ENCODE results near the gene B3GNT5.

The B3GNT5 gene

DNA sequence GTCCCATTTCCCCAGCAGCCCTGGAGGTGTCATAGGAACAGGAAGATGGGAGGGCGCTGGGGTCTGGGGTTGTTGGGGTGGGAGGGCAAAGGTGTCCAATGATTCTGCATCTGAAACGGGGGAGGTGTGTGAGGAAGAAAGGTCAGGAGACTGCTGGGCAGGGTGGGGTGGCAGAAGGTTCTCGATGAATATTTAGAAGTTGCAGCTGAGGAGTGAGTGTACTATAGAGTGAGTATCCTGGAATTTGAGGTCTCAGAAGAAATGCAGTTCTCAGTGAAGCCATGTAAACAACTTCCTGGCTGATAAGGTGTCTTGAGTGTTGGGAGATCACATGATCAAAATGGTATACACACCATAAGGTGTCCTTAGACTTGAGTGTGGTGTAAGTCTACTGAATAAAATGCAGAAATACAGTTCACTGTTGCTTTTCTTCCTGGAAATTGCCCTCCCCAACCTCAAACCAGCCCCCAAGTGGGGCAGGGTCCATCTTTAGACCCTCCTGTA is 9.9 kb downstream of the B3GNT5 start:
- intact Hi-C loops (cut with DNase I) = no loop called here
- no peak for DNase-seq

DNA sequence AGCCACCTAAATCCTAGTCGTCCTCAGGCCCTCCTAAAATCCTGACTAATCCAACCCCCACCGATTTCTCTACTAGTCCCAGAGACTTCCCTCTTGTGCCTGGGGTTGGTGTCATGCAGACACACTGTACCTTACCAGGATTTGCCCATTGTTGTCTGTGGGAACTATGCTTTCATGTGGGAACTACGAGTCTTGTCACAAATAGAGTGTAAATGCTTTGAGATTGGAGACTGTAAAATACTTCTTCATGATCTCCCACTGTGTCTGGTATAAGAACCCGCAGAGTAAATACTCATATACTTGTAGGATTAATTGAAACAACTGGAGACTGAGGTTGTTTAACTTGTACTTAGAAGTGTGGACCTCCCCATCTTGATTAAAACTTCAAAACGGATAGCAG is 11.2 kb downstream of the B3GNT5 start:
- no peak for DNase-seq
- intact Hi-C loops (cut with DNase I) = no loop called here

DNA sequence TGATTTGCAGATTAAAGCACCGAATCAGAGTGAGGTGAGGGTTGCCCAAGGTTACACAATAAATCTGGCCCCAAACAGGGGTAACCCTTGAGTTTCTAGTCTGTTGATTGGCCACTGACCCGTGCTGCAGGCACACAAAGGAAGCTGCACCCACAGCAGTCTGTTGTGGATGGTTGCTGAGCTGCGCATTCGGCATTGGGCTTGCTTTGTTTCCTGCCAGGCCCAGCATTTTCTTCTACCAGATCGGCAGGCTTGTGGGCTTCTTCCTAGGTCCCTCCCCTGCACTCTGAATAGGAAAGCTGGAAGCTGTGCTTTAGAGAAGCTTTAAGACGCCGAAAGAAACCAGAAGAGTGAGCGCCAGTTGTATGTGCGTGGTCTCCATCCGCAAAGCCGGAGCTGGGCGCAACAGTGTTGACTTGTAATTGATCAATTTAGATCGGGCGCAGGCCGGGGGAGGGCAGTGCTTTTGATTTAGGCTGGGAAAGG is 12.1 kb downstream of the B3GNT5 start:
- intact Hi-C loops (cut with DNase I) = no loop called here
- DNase-seq = peak in 2 of 10 donors; percentile 13 to 81

DNA sequence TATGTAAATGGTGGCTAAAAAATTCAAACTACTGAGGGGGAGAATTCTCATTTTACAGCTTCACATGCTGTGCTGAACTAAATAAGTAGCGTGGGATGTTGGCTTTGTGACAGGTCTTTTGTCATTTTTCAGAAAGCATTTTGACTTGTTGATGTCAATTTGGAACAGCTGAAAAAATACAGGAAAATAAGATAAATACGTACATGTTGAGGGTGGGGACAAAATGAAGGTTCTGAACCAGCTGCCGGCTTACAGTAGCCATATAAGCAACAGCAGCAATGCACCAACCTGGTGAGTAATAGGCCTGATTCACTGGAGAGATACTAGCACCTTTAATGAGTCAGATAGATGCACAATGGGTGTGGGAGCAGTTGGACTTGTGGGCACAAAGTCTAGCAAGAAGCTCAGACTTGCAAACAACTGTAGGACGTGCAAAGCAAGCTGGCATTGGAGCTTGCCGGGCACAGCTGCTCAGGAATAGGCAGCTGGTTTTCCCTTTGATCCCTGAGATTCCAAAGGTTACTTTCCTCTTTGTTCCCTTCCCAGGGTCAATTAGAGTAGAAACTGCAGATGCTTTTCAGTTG is 12.9 kb downstream of the B3GNT5 start:
- DNase-seq = peak in 1 of 10 donors; percentile 12
- intact Hi-C loops (cut with DNase I) = no loop called here

DNA sequence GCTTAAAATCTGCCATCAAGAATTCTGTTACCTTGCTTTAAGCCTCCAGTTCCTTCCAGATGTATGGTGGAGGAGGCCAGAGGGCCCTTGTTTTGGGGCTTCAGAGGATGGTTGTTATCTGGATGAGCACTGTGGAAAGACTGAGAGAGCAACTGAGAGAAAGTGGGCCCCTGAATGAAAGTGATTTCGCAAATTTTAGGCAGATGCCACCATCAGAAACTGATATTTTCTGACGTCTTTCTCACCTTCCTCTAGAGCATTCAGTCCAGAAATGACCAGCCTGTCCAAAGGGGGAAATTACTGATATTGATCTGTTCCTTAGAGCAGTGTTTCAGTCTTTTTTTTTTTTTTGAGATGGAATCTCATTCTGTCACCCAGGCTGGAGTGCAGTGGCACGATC is 13.4 kb downstream of the B3GNT5 start:
- intact Hi-C loops (cut with DNase I) = no loop called here
- DNase-seq = no peak

DNA sequence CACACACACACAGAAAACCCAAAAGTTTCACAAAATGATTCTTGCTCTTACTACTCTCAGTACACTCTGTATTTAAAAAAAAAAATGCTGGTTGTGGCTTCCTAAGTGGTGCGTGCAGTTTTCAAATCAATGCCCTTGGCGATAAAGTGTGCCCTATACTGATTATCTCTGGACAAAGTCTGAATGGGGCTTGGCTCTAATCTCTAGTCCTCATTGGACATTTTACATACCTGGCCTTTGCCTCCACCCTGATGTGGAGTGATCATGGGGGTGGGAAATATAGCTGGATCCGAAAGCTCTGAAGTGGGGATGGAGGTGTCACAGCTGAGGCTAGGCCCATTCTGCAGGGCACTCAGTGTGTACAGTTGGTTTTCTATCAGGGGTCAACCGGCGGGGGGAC is 14.1 kb downstream of the B3GNT5 start:
- intact Hi-C loops (cut with DNase I) = no loop called here
- DNase-seq = no peak

DNA sequence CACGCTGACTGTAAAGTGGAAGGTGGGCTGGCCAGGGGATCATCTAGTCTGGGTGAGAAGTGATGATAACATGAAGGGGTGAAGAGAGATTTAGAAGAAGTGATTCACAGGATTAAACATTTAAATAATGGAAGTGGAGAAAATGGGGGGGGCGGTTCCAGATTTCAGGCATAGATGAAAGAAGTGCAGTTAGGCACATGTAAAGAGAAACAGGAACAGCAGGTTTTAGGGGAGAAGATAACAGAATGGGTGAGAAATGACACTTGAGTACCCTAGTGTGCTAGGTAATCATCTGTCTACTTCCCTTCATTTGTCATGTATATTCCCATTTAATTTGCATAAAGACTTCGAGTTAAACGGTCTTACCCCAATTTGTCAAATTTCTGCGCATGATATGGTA is 15.3 kb downstream of the B3GNT5 start:
- intact Hi-C loops (cut with DNase I) = no loop called here
- DNase-seq = no peak

DNA sequence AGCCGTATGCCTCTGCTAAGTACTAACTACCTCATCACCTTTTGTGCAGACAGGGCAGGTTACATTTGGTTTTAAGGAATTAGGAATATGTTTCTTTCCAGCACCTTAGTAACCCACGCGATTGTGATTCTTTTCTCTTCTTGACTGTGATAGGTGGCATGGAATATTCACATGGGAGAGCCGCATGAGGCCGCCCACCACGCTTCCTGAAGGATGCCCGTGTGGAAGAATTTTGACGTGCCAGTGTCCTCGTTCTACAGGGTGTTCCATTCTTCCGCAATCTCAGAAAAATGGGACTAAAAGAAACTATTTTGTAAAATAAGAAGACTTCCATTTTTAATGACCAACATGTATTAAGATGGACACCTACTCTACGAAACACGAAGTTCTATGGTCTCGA is 16.3 kb downstream of the B3GNT5 start:
- DNase-seq = no peak
- intact Hi-C loops (cut with DNase I) = no loop called here

DNA sequence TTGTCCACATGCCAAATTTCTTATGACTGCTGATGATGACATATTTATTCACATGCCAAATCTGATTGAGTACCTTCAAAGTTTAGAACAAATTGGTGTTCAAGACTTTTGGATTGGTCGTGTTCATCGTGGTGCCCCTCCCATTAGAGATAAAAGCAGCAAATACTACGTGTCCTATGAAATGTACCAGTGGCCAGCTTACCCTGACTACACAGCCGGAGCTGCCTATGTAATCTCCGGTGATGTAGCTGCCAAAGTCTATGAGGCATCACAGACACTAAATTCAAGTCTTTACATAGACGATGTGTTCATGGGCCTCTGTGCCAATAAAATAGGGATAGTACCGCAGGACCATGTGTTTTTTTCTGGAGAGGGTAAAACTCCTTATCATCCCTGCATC is 17.3 kb downstream of the B3GNT5 start:
- DNase-seq = no peak
- intact Hi-C loops (cut with DNase I) = no loop called here

DNA sequence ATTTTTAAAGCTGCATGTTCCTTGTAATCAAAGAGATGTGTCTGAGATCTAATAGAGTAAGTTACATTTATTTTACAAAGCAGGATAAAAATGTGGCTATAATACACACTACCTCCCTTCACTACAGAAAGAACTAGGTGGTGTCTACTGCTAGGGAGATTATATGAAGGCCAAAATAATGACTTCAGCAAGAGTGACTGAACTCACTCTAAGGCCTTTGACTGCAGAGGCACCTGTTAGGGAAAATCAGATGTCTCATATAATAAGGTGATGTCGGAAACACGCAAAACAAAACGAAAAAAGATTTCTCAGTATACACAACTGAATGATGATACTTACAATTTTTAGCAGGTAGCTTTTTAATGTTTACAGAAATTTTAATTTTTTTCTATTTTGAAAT is 19.1 kb downstream of the B3GNT5 start:
- intact Hi-C loops (cut with DNase I) = no loop called here
- DNase-seq = no peak

DNA sequence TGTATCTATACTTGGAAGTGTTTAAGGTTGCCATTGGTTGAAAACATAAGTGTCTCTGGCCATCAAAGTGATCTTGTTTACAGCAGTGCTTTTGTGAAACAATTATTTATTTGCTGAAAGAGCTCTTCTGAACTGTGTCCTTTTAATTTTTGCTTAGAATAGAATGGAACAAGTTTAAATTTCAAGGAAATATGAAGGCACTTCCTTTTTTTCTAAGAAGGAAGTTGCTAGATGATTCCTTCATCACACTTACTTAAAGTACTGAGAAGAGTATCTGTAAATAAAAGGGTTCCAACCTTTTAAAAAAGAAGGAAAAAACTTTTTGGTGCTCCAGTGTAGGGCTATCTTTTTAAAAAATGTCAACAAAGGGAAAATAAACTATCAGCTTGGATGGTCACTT is 19.7 kb downstream of the B3GNT5 start:
- DNase-seq = no peak

DNA sequence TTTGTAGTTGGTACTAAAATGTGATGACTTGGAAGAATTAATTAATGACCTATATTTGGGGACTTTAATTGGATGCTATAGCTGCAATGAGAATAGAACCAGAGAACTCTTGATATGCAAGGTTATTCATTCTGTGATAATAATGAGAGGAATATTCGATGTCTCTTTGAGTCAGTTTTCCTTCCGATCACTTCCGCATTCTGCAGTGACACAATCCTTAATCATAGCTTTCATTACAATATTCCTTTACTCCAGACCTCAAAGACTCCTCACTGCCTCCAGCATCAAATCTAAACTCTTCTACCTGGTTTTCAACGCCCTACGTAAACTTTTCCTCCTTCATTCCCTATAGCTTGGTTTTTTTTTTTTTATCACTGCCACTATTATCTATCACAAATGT is 21.6 kb downstream of the B3GNT5 start:
- intact Hi-C loops (cut with DNase I) = loop anchor here (1.0 kb wide), 1 partner anchor 18 kb away; no protein-coding TSS in a partner anchor
- DNase-seq = no peak

More for the DNA sequence above, 19.7 kb downstream of the B3GNT5 start:
- intact Hi-C loops (cut with DNase I) = no loop called here

DNA sequence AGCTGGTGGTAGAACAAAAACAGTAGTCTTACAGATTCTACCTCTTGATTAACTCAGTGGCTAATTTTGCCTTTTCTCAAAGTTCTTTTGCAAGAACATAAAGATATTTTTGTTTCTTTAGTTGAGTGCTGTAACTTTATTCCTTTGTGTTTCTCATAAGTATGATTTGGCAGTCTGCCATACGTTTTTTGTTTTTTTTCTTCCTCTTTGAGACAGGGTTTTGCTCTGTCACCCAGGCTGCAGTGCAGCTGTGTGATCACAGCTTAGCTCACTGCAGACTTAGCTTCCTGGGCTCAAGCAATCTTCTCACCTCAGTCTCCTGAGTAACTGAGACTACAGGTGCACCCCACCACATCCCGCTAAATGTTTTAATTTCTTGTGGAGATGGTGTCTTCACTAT is 22.4 kb downstream of the B3GNT5 start:
- intact Hi-C loops (cut with DNase I) = loop anchor here (1.0 kb wide), 1 partner anchor 19 kb away; no protein-coding TSS in a partner anchor

DNA sequence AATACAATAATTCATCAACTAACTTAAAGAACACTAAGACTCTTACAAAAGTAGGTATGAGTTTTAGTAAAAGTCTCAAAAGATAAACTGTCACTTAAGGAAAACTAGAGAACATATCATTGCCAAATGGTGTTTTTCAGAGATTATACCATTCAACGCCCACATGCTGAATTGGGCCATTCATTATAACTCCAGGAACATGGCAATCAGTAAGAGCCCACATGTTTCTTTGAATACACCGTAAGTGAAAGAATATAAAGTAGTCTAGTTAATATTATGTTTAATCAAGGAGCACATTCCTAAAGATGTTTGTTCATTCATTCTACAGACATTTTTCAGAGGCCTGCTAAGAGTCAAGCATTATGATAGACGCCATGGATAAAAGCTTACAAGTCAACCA is 22.9 kb downstream of the B3GNT5 start:
- DNase-seq = no peak
- intact Hi-C loops (cut with DNase I) = loop anchor here (1.0 kb wide), 1 partner anchor 20 kb away; no protein-coding TSS in a partner anchor

More for the DNA sequence above, 22.4 kb downstream of the B3GNT5 start:
- no peak for DNase-seq

DNA sequence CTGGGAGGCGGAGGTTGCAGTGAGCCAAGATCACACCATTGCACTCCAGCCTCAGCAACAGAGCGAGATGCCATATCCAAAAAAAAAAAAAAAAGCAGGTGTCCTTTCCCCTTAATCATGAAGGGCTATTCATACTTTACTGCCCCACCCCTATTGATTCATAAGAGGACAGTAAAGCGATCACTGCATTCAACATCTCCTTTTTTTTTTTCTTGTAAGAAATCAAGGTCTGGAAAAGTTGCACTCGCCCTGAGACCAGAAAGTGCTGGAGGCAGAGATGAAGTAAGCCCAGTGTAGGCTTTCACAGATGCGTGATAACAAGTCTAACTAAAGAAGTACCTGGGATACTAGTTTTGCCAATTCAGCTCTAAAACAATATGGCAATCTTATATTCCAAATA is 24.2 kb downstream of the B3GNT5 start:
- intact Hi-C loops (cut with DNase I) = no loop called here
- DNase-seq = no peak

DNA sequence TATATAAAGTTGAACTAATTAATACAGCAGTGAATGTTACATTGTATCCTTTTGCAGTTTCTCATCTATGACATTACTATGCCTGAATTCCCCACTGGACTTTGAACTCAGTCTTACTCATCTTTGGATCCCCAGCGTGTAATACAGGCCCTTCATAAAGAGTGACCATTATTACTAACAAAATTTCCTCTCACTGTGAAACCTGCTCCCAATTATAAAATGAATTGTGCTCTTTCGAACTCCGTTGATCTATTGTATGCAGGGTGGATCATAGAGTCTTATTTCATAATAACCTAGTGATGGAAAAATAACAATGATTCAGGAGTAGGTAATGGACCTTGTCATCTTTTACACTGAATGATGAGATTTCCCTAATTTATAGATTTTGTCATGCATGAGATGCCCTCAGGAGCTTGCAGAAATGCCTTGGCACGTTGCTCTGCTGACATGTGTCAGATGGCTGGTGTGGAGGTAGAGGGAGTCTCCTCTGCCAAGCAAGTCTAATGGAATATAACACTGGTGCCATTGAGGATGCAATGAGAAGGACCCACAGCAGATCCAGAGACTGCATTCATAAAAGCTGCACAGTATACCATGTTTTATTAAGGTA is 25.5 kb downstream of the B3GNT5 start:
- no peak for DNase-seq
- intact Hi-C loops (cut with DNase I) = no loop called here

DNA sequence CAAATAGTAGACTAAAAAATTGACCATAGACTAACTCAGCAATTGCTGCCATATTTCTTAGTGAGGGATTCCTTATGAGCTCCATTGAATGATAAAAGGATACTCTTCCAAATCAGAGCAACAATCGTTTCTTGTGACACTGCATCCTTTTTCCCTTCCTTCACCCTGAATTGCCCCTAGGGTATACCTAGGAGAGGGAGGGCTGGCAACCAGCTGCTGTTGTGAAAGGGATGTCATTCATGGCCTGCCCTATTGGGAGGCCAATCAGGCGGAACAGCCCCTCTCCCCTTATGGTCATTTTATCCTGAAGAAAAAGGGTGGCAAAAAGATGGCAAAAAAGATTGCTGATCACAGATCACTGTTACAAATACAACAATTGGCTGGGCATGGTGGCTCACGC is 26.3 kb downstream of the B3GNT5 start:
- no peak for DNase-seq
- intact Hi-C loops (cut with DNase I) = no loop called here

DNA sequence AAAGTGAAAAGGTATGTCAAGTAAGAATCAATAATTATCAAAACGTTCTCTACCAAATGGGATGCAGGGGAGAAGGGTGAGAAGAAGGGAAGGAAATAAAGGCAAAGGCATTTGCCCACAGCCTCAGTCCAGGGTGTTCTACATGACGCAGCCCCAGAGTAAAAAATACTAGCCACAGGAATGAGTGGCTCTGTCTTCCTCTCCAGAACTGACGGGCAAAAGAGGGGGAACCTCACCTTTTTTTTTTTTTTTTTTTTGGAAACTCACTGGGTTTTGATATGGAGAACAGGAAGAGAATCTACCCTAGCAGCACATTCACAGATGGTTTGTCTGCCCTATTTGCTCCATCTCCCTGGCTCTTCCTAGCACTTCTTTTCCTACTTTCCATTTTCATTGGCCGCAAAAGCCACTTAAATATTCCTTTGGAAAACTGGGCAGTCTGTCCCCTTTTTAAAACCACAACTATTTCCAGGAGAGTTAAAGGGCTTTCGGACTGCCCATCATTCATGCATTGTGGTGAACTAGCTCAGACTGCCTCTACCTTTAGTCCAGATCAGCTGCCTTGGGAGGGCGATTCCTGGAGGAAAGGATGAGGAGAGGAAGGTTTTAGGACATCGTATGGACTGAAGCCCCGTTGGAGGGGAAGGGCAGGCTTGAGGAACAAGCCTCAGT is 28.2 kb downstream of the B3GNT5 start:
- no peak for DNase-seq
- intact Hi-C loops (cut with DNase I) = no loop called here

DNA sequence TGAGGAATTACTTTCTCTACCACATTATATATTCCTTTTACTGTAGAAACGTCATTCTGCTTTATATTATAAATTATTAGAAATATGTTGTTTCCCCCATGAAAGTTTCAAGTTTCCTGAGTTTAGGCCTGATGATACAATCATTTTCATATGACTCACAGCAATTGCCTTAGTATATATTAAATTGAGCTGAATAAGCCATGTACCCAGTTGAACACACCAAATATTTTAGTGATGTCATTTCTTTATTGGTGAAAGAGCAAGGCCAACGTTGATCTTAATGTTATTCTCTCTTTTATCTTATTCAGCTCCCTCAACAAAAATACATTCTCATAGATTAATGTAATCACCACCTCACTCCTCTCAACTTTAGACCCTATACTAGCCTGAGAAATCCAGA is 30.8 kb downstream of the B3GNT5 start:
- DNase-seq = no peak
- intact Hi-C loops (cut with DNase I) = no loop called here

DNA sequence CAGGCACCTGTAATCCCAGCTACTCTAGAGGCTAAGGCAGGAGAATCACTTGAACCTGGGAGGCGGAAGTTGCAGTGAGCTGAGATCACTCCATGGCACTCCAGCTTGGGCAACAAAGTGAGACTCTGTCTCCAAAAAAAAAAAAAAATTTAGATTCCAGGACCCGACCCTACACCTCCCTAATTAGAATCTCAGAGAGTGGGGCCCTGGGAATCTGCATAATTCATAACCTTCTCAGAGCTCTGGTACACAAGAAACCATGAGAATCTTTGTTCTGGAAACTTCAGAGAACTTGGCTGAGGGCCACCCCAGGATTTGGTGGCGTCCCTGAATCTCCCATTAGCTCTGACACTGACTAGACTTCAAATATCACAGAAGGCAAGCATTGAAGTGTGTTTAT is 31.5 kb downstream of the B3GNT5 start:
- intact Hi-C loops (cut with DNase I) = no loop called here
- no peak for DNase-seq

DNA sequence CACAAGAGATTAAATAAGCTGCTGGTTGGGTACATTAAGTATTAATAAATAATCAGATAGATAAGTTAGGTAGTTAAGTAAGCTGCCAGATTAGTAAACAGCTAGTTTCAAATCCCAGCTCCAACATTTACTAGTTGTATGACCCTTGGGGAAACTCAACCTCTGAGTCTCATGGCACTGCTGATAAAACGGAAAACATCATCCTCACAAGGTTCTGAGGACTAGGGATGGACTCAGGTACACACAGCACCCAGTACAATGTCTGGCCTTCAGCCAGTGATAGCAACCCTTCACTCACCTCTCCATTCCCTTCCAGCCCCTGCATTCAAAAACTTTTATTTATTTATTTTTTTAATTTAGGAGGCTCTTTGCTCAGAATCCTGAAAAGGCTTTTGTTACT is 32.3 kb downstream of the B3GNT5 start:
- intact Hi-C loops (cut with DNase I) = no loop called here
- DNase-seq = no peak
